H1 (cell line): ENCODE measurements around the gene ARPIN. TPM values are rescaled to one million over a fixed set of nuclear protein-coding genes. Genes with fewer than 3 reads are reported as not detected.

Experiments used
- CTCF ChIA-PET: fragments of 300-600 bp; sonication (Branson Sonifier 250); formaldehyde crosslinking; loops from one replicate; lab custom pipeline; 2021; ENCODE audit not compliant: partially characterized antibody; lab: Charles Lee
- POLR2A ChIA-PET: fragments of 300-600 bp; sonication (Branson Sonifier 250); formaldehyde crosslinking; loops from one replicate; lab custom pipeline; 2021; ENCODE audit warnings: inconsistent platforms; ENCODE audit not compliant: partially characterized antibody; lab: Charles Lee
- DNase-seq, 2 experiments: peaks; one replicate each; pipeline versions ENCODE4 v3.0.0 to v3.0.0-alpha.2; 2010 to 2022; ENCODE audit warnings: low spot score in 2 of 2, low read depth in 1 of 2, mixed read lengths in 1 of 2
- FAIRE-seq: peaks from 2 replicates; lab custom pipeline; 2011; peaks lifted over from hg19 to GRCh38; lab: Jason Lieb, UNC
- H2AFZ ChIP-seq: 2 replicates; pipeline ENCODE4 v1.8.1; 2012; ENCODE audit warnings: low read length, inconsistent platforms
- H2AK5ac ChIP-seq: 2 replicates; pipeline ENCODE4 v1.6.1; 2013; ENCODE audit warnings: low read depth, low read length
- H2BK120ac ChIP-seq: replicated peaks from 2 replicates; pipeline ENCODE3; 2013; ENCODE audit warnings: low read depth, low read length, inconsistent platforms
- H2BK12ac ChIP-seq: 2 replicates; pipeline ENCODE4 v1.6.1; 2013; ENCODE audit warnings: low read depth, low read length
- H2BK15ac ChIP-seq: 2 replicates; pipeline ENCODE4 v1.6.1; 2013; ENCODE audit warnings: low read length
- H2BK20ac ChIP-seq: 2 replicates; pipeline ENCODE4 v1.6.1; 2013; ENCODE audit warnings: low read length
- H2BK5ac ChIP-seq: 2 replicates; pipeline ENCODE4 v1.6.1; 2013; ENCODE audit warnings: low read depth, low read length
- H3K14ac ChIP-seq: 2 replicates; pipeline ENCODE4 v1.6.1; 2013; ENCODE audit warnings: inconsistent platforms; ENCODE audit not compliant: insufficient read length
- H3K18ac ChIP-seq: 2 replicates; pipeline ENCODE4 v1.6.1; 2013; ENCODE audit warnings: low read length; ENCODE audit errors: extremely low read depth
- H3K23ac ChIP-seq: 2 replicates; pipeline ENCODE4 v1.6.1; 2013; ENCODE audit warnings: inconsistent platforms; ENCODE audit not compliant: insufficient read length
- H3K23me2 ChIP-seq: 2 replicates; pipeline ENCODE4 v1.6.1; 2013; ENCODE audit warnings: low read depth, low read length
- H3K27ac ChIP-seq: 2 replicates; pipeline ENCODE4 v1.6.1; 2011; ENCODE audit warnings: low read depth, low read length, inconsistent platforms
- H3K27me3 ChIP-seq, 4 experiments: replicated peaks in 1 of 4; 1 replicate in 1 of 4; 2 replicates in 3 of 4; pipeline versions ENCODE4 v1.6.1 to v1.8.1; 2011 to 2013; ENCODE audit warnings: low read length in 3 of 4, mild to moderate bottlenecking in 3 of 4, inconsistent platforms in 2 of 4, mixed read lengths in 2 of 4, moderate library complexity in 1 of 4; ENCODE audit not compliant: control insufficient read depth in 3 of 4, insufficient read depth in 3 of 4; ENCODE audit errors: extremely low read depth in 1 of 4
- H3K36me3 ChIP-seq, 4 experiments: 2 replicates each; pipeline versions ENCODE4 v1.6.1 to v1.8.1; 2011 to 2013; ENCODE audit warnings: mild to moderate bottlenecking in 4 of 4, low read length in 3 of 4, moderate library complexity in 2 of 4, control low read depth in 1 of 4, inconsistent platforms in 1 of 4; ENCODE audit not compliant: insufficient read depth in 4 of 4, control insufficient read depth in 2 of 4
- H3K4ac ChIP-seq: replicated peaks from 2 replicates; pipeline ENCODE3; 2013; ENCODE audit warnings: low read length, low read depth, mixed read lengths, inconsistent platforms; ENCODE audit not compliant: insufficient read length
- H3K4me1 ChIP-seq, 4 experiments: replicated peaks in 1 of 4; 1 replicate in 1 of 4; 2 replicates in 3 of 4; pipeline versions ENCODE4 v1.6.1 to v1.8.1; 2011 to 2013; ENCODE audit warnings: low read length in 3 of 4, inconsistent platforms in 2 of 4, mixed read lengths in 1 of 4; ENCODE audit not compliant: insufficient read depth in 4 of 4, control insufficient read depth in 3 of 4
- H3K4me2 ChIP-seq, 2 experiments: 2 replicates each; pipeline versions ENCODE4 v1.6.1 to v1.8.1; 2011 to 2013; ENCODE audit warnings: low read depth in 2 of 2, low read length in 2 of 2, control low read depth in 1 of 2, inconsistent platforms in 1 of 2, mild to moderate bottlenecking in 1 of 2; ENCODE audit not compliant: insufficient read depth in 1 of 2
- H3K4me3 ChIP-seq, 4 experiments: fragments of 200-600, 300-600 bp in 1 of 4; sonication (generic), shearing (Covaris generic), sonication (Bioruptor Twin) in 1 of 4; 2 replicates each; pipeline versions ENCODE4 v1.5.1 to v1.8.1; 2011 to 2016; ENCODE audit warnings: low read length in 4 of 4, low read depth in 3 of 4, control low read depth in 2 of 4, inconsistent platforms in 2 of 4, mild to moderate bottlenecking in 2 of 4, mixed read lengths in 1 of 4, moderate library complexity in 1 of 4; ENCODE audit not compliant: insufficient read depth in 2 of 4; ENCODE audit errors: extremely low read depth in 1 of 4
- H3K56ac ChIP-seq: replicated peaks from 2 replicates; pipeline ENCODE3; 2013; ENCODE audit warnings: low read depth, mild to moderate bottlenecking, mixed read lengths, low read length, inconsistent platforms; ENCODE audit not compliant: insufficient read length
- H3K79me1 ChIP-seq: 2 replicates; pipeline ENCODE4 v1.6.1; 2013; ENCODE audit warnings: low read depth, low read length, control low read depth
- H3K79me2 ChIP-seq, 2 experiments: 2 replicates each; pipeline versions ENCODE4 v1.6.1 to v1.8.1; 2012 to 2013; ENCODE audit warnings: low read length in 2 of 2, mild to moderate bottlenecking in 2 of 2, inconsistent platforms in 1 of 2; ENCODE audit not compliant: insufficient read depth in 2 of 2, control insufficient read depth in 1 of 2
- H3K9ac ChIP-seq, 4 experiments: replicated peaks in 1 of 4; 1 replicate in 1 of 4; 2 replicates in 3 of 4; pipeline versions ENCODE4 v1.6.1 to v1.8.1; 2011 to 2013; ENCODE audit warnings: low read depth in 3 of 4, low read length in 3 of 4, control low read depth in 2 of 4, mild to moderate bottlenecking in 2 of 4, moderate library complexity in 2 of 4, inconsistent platforms in 1 of 4; ENCODE audit errors: extremely low read depth in 1 of 4
- H3K9me3 ChIP-seq, 2 experiments: 2 replicates each; pipeline versions ENCODE4 v1.6.1 to v1.8.1; 2012 to 2013; ENCODE audit warnings: mild to moderate bottlenecking in 2 of 2, moderate library complexity in 2 of 2, control low read depth in 1 of 2, inconsistent platforms in 1 of 2, low read depth in 1 of 2, low read length in 1 of 2, mixed read lengths in 1 of 2; ENCODE audit not compliant: insufficient read depth in 2 of 2
- H4K20me1 ChIP-seq, 2 experiments: replicated peaks in 1 of 2; 2 replicates each; pipeline versions ENCODE3 to v1.8.1; 2011 to 2013; ENCODE audit warnings: inconsistent platforms in 2 of 2, low read length in 2 of 2, mild to moderate bottlenecking in 1 of 2; ENCODE audit not compliant: insufficient read depth in 2 of 2, control insufficient read depth in 1 of 2
- H4K5ac ChIP-seq: 2 replicates; pipeline ENCODE4 v1.6.1; 2013; ENCODE audit warnings: low read length, low read depth, mixed read lengths, inconsistent platforms; ENCODE audit not compliant: insufficient read length
- H4K8ac ChIP-seq: 2 replicates; pipeline ENCODE4 v1.8.0; 2013; ENCODE audit warnings: mild to moderate bottlenecking, moderate library complexity, low read length, inconsistent platforms; ENCODE audit not compliant: insufficient read depth; ENCODE audit errors: extremely low read depth
- H4K91ac ChIP-seq: replicated peaks from 2 replicates; pipeline ENCODE3; 2013; ENCODE audit warnings: low read length, mixed read lengths, inconsistent platforms; ENCODE audit not compliant: insufficient read length
- BACH1 ChIP-seq: IDR thresholded peaks from 2 replicates; pipeline ENCODE4 v1.6.1; 2012; ENCODE audit warnings: low read length, improper control_type of control experiment
- BCL11A ChIP-seq, 2 experiments: IDR thresholded peaks; one replicate each; pipeline ENCODE4 v1.6.1; 2011; ENCODE audit warnings: low read depth in 2 of 2, low read length in 2 of 2, mild to moderate bottlenecking in 2 of 2
- CBX5 ChIP-seq: fragments of 300-800, 300-1000 bp; sonication (generic); IDR thresholded peaks from 2 replicates; pipeline ENCODE4 v1.7.1; 2016; ENCODE audit warnings: antibody characterized with exemption, low read length, low read depth
- CREB1 ChIP-seq: IDR thresholded peaks from 2 replicates; pipeline ENCODE4 v1.6.1; 2012; ENCODE audit warnings: inconsistent platforms
- GABPA ChIP-seq: IDR thresholded peaks from 2 replicates; pipeline ENCODE4 v1.6.1; 2011; ENCODE audit warnings: mild to moderate bottlenecking, low read length, moderate library complexity, borderline replicate concordance; ENCODE audit not compliant: insufficient read depth
- HDAC6 ChIP-seq: IDR thresholded peaks from one replicate; pipeline ENCODE4 v1.7.1; 2012; ENCODE audit warnings: low read depth, mild to moderate bottlenecking, inconsistent platforms, low read length, moderate library complexity
- KDM5A ChIP-seq: fragments of 200-600 bp; IDR thresholded peaks from 2 replicates; pipeline ENCODE4 v1.7.1; 2012; ENCODE audit warnings: mild to moderate bottlenecking, low read length, inconsistent platforms, mixed read lengths
- NRF1 ChIP-seq: IDR thresholded peaks from 2 replicates; pipeline ENCODE4 v1.6.1; 2011; ENCODE audit warnings: mild to moderate bottlenecking, low read depth, low read length, improper control_type of control experiment
- RXRA ChIP-seq: IDR thresholded peaks from 2 replicates; pipeline ENCODE4 v1.6.1; 2011; ENCODE audit warnings: low read depth, mild to moderate bottlenecking, low read length, moderate library complexity; ENCODE audit not compliant: insufficient read depth
- SIN3A ChIP-seq, 2 experiments: IDR thresholded peaks in 1 of 2; conservative IDR thresholded peaks in 1 of 2; 2 replicates each; pipeline ENCODE4 v1.6.1; 2011 to 2012; ENCODE audit warnings: low read length in 2 of 2, improper control_type of control experiment in 1 of 2, low read depth in 1 of 2, mild to moderate bottlenecking in 1 of 2
- SP4 ChIP-seq: IDR thresholded peaks from 2 replicates; pipeline ENCODE4 v1.6.1; 2012; ENCODE audit warnings: low read length, inconsistent platforms
- TCF12 ChIP-seq: IDR thresholded peaks from 2 replicates; pipeline ENCODE4 v1.6.1; 2011; ENCODE audit warnings: low read depth, mild to moderate bottlenecking, low read length
- WGBS, 2 experiments: shearing (Covaris generic) in 1 of 2; methylation state at CpG; one replicate each; pipeline versions ENCODE4 v1.1.6 to v1.1.7; 2013 to 2015; ENCODE audit warnings: low lambda C conversion rate in 2 of 2, mixed read lengths in 2 of 2, inconsistent platforms in 1 of 2, low coverage in 1 of 2, missing lambda C conversion rate in 1 of 2; ENCODE audit not compliant: insufficient replicate concordance in 2 of 2, insufficient coverage in 1 of 2, insufficient read length in 1 of 2; ENCODE audit errors: extremely low coverage in 1 of 2, missing lambda C conversion rate in 1 of 2; 5-methylcytosine and 5-hydroxymethylcytosine counted together
- polyA plus RNA-seq, 7 experiments: library from polyadenylated mRNA; depleted of rRNA in 3 of 7; stranded (reverse) in 5 of 7; unstranded in 2 of 7; fragments of >200 nt in 5 of 7; fragments of 200-250 nt in 2 of 7; gene quantifications; 1 replicate in 5 of 7; 2 replicates in 1 of 7; 4 replicates in 1 of 7; pipeline versions ENCODE4 v1.2.1 to v1.2.3, GENCODE V29; 2011 to 2013; ENCODE audit warnings: missing spikeins in 2 of 7, mixed read lengths in 2 of 7
- total RNA-seq: library from RNA; stranded (reverse); fragmentation: NEBNext Ultra II Directional; extraction: Animal tissue kit (Norgen Biotek cat#: 25700); gene quantifications from 2 replicates; pipeline ENCODE4 v1.2.1, GENCODE V29; 2021

Gene ARPIN
- total and polyA plus RNA-seq, 2 of the 8 experiments (the other 6 are each of a cell fraction or from before 2014, with no cell fraction given), result 3.1 to 3.9 TPM

DNA sequence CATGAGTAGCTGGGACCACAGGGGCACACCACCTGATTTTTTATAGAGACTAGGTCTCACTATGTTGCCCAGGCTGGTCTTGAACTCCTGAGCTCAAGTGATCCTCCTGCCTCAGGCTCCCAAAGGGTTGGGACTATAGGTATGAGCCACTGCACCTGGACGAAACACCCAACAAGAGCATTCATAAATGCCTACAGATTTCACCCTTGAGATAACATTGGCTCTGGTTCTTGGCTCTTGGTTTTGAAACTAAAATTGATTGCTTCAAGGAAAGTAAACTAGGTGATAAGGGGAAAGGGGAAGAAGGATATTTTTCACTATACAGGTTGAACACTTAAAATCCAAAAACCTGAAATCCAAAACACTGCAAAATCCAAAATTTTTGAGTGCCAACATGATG, 29.2 kb downstream of the ARPIN start:
- no peak overlapping the region for H2BK5ac ChIP-seq
- H3K56ac ChIP-seq, result no peak overlapping the region
- no peaks in the 10 kb centered on the region for H3K23me2 ChIP-seq
- H2BK15ac ChIP-seq, result no peak overlapping the region
- no peak overlapping the region for H2BK20ac ChIP-seq
- H3K4me1 ChIP-seq, result no peaks in the 10 kb centered on the region
- no peaks in the 10 kb centered on the region for H3K79me2 ChIP-seq
- H2AFZ ChIP-seq, result no peak overlapping the region
- no peak overlapping the region for H3K27ac ChIP-seq
- ChIA-PET CTCF (interaction anchor here (0.9 to 1.9 kb wide), 4 partner anchors 9 to 150 kb away, joined by 3 to 7 read pairs (median 4); no protein-coding TSS in a partner anchor), POLR2A (interaction anchor here (0.7 to 1.3 kb wide), 2 partner anchors 10 to 81 kb away, joined by 3 to 4 read pairs; partner anchors contain the start of gene AP3S2)
- no peak overlapping the region for H3K4me3 ChIP-seq
- H4K8ac ChIP-seq, result no peak overlapping the region
- H3K36me3 ChIP-seq, result peaks cover 0 to 26% (median 10%) of the 10 kb centered on the region in 4 experiments; a peak in 5 of 8 replicates
- H3K27me3 ChIP-seq, result no peaks in the 10 kb centered on the region
- H3K9me3 ChIP-seq, result no peaks in the 10 kb centered on the region
- no peak overlapping the region for H4K5ac ChIP-seq
- no peak overlapping the region for H4K91ac ChIP-seq
- H3K9ac ChIP-seq, result no peak overlapping the region
- no peaks in the 10 kb centered on the region for H4K20me1 ChIP-seq
- no peak overlapping the region for H3K23ac ChIP-seq
- H3K79me1 ChIP-seq, result no peaks in the 10 kb centered on the region
- H3K18ac ChIP-seq, result no peak overlapping the region
- H2BK12ac ChIP-seq, result no peak overlapping the region
- DNase-seq (no peak), FAIRE-seq (no peak)
- H2BK120ac ChIP-seq, result no peak overlapping the region
- WGBS, 2 experiments, result 81% methylated on average over 1 of the region's 1 CpG; no CpG with 5 or more reads in 1 of the 2 experiments
- no peak overlapping the region for H3K14ac ChIP-seq
- H3K4ac ChIP-seq, result no peak overlapping the region
- no peak overlapping the region for H3K4me2 ChIP-seq
- H2AK5ac ChIP-seq, result no peak overlapping the region
- no peak for TF ChIP-seq KDM5A
- no peak for TF ChIP-seq GABPA
- no peak for TF ChIP-seq BCL11A (IDR thresholded peaks at IDR 0.05; ENCODE audit: low read depth in 2 of 2, low read length in 2 of 2)
- no peak for TF ChIP-seq TCF12
- TF ChIP-seq RXRA, result no peak
- TF ChIP-seq HDAC6, result no peak
- no peak for TF ChIP-seq NRF1
- TF ChIP-seq CBX5, result no peak
- TF ChIP-seq SP4, result no peak
- no peak for TF ChIP-seq CREB1
- no peak for TF ChIP-seq SIN3A (conservative IDR thresholded peaks at IDR 0.05 in 1 of 2, IDR thresholded peaks at IDR 0.05 in 1 of 2; ENCODE audit: low read depth in 1 of 2, low read length in 2 of 2)
- TF ChIP-seq BACH1, result no peak
